GM21390 (cell line): ENCODE data around the gene VGF.
"Not testable (repeated sequence)": the region's sequence is repeated elsewhere in the genome, so short reads cannot be mapped to it uniquely, and the experiment has no call there.

ENCODE experiments used
- ATAC-seq: cut with Tn5 transposase; IDR thresholded peaks from one replicate; pipeline ENCODE4 v1.9.1; 2021; ENCODE audit not compliant: unreplicated experiment

VGF gene

DNA sequence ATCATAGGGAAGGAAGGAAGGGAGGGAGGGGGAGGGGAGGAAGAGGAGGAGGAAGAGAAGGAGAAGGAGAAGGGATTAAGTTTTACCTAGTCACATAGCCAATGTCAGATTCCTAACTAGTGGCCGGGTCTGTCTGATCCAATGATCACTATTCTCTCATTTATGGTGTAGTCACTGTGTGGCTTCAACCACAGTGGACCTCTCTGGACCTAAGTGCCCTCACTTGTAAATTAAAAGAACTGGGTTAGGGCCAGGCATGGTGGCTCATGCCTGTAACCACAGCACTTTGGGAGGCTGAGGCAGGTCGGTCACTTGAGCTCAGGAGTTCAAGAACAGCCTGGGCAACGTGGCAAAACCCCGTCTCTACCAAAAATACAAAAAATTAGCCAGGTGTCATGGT is 45.1 kb downstream of the VGF start:
- ATAC-seq, result no peak

GRCh38 chr7:101119876-101120275 is 45.5 kb downstream of the VGF start:
- ATAC-seq, result no peak

DNA sequence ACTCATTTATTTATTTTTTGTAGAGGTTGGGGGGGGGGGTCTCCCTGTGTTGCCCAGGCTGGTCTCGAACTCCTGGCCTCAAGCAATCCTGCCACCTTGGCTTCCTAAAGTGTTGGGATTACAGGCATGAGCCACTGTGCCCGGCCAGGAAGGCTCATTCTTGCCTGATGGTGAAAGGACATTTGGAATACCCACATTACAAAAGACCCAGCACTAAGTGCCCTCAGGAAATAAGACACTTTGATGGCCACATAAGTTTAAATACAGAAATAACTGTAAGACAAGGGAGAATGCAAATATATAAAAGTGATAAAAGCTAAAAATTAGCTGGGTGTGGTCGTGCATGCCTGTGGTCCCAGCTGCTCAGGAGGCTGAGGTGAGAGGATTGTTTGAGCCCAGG is 46.5 kb downstream of the VGF start:
- no peak for ATAC-seq

DNA sequence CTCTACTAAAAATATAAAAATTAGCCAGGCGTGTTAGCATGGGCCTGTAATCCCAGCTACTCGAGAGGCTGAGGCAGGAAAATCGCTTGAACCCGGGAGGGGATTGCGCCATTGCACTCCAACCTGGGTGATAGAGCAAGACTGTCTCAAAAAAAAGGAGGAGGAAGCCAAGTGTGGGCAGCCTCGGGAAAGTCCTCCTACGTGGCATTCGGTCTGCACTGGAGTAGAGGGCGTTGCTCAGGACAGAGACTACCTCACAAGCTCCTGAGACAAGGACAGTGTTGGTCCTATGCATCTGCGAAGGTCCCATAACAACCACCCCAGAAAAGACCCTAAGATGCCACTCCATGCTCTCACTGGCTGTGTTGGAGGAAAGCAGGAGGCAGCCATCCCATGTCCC is 48.5 kb downstream of the VGF start:
- no peak for ATAC-seq

GRCh38 chr7:101115215-101115614 is 50.2 kb downstream of the VGF start:
- ATAC-seq, result no peak

DNA sequence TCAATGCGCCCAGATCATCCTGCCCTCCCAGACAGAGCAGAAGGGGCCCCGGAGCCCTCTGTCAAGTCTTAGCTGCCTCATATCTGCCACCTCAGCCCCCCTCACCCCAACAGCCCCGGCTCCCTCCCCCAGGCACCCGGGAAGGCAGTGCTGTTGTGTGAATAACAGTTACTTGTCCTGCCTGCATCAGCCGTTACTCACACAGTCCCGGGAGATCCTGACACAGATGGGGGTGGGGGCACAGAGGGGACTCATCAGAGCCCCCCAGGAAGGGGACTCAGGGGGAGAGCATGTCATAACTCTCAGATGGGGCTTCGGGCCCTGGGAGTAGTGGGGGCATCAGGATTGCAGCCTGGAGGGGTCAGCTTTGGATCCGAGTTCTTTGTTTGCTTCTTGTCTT is 50.9 kb downstream of the VGF start:
- no peak for ATAC-seq

DNA sequence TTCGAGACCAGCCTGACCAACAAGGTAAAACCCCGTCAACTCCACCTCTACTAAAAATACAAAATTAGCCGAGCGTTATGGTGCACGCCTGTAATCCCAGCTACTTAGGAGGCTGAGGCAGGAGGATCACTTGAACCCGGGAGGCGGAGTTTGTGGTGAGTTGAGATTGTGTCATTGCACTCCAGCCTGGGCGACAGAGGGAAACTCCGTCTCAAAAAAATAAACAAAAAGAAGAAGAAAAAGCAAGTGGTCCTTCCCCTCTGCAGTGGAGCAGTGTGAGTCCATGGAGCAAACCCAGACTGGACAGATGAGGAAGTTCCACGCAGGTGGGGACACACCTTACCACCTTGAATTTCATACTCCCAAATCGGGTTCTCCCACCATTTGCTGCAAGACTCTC is 51.5 kb downstream of the VGF start:
- ATAC-seq, result no peak

GRCh38 chr7:101113140-101113539 is 52.2 kb downstream of the VGF start:
- not testable (repeated sequence) for ATAC-seq
